ENCODE measurements around the gene UNC5C.

DNA sequence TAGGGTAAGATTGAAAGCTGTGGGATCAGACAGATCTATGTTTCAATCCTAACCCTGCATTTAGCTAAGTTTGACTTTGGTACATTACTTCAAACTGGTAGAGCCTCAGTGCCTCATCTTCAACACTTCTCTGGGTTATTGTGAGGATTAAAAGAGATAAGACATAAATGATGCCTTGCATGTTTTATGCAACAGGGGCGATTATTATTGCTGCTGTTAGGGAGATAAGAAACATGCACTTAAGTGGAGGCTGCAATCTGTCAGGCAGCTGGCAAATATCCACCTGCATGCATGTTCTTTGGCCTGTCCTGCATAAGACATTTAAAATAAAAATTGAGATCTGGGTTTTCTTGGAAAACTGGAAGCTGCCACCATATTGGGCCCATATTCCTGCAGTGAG is 24.6 kb downstream of the UNC5C start:
- TF ChIP-seq, protein P1, sequence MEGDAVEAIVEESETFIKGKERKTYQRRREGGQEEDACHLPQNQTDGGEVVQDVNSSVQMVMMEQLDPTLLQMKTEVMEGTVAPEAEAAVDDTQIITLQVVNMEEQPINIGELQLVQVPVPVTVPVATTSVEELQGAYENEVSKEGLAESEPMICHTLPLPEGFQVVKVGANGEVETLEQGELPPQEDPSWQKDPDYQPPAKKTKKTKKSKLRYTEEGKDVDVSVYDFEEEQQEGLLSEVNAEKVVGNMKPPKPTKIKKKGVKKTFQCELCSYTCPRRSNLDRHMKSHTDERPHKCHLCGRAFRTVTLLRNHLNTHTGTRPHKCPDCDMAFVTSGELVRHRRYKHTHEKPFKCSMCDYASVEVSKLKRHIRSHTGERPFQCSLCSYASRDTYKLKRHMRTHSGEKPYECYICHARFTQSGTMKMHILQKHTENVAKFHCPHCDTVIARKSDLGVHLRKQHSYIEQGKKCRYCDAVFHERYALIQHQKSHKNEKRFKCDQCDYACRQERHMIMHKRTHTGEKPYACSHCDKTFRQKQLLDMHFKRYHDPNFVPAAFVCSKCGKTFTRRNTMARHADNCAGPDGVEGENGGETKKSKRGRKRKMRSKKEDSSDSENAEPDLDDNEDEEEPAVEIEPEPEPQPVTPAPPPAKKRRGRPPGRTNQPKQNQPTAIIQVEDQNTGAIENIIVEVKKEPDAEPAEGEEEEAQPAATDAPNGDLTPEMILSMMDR (IDR thresholded peaks at IDR 0.05), result no peak
- TF ChIP-seq POLR2A (IDR thresholded peaks at IDR 0.05), result no peak
